Measurements from ENCODE around the gene FAM124B.

Gene FAM124B

DNA sequence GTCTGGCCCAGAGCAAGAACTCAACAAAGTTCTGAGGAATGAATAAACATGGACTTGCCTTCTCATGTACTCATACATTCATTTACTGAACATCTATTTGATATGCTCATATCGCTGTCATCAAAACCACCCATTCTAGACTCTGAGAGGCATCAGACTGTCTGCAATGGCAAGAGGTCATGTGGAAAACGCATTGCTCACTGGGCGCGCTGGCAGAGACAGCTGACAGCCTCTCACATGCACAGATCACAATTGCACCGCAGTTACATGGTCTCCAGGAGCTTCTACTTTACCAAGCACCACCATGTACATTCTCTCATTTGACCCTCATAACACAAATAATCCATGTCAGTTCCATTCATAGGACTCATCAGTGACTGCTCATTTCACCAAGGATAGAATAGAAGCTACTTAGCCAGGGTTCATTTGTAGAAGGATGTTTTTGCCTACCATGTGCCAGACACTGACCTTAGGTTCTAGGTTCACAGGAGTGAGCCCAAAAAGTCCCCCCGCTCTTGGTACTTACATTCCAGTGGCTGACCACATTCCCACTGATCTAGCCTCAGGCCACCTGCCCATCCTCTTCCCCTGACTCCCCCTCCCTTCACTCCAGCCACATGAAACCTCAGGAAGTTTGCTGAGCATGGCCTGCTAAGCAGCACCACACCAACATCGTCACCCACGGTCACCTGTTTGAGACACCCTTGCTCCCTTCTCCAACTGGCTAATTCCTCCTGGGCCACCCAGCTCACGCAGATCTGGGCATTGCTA, 6.1 kb downstream of the FAM124B start:
- Histone ChIP-seq H3K27ac (ENCODE audit: low read length) (no peak overlapping the region), H3K27me3 (ENCODE audit: low read depth, low read length) (no peaks in the 10 kb centered on the region), H3K4me1 (ENCODE audit: low read length) (no peaks in the 10 kb centered on the region), H3K4me2 (ENCODE audit: low read length) (no peak overlapping the region), H4K20me1 (ENCODE audit: insufficient read depth, low read length) (no peaks in the 10 kb centered on the region), H3K4me3 (ENCODE audit: low read length) (no peak overlapping the region), H2AFZ (ENCODE audit: low read depth, low read length) (no peak overlapping the region), H3K36me3 (replicated peaks; ENCODE audit: low read depth, low read length) (no peaks in the 10 kb centered on the region), H3K79me2 (ENCODE audit: low read length) (no peaks in the 10 kb centered on the region), H3K9me3 (ENCODE audit: insufficient read depth, low read length) (no peaks in the 10 kb centered on the region), H3K9ac (ENCODE audit: low read length) (no peak overlapping the region)
- TF ChIP-seq CTCF (IDR thresholded peaks at IDR 0.05; ENCODE audit: low read depth, low read length) (no peak), EZH2phosphoT487 (IDR thresholded peaks at IDR 0.05; ENCODE audit: low read depth) (no peak)

- H3K4me1 ChIP-seq (ENCODE audit: low read length): no peaks in the 10 kb centered on the region
- TF ChIP-seq CTCF (IDR thresholded peaks at IDR 0.05; ENCODE audit: low read depth, low read length): no peak
- no peak for TF ChIP-seq EZH2phosphoT487 (IDR thresholded peaks at IDR 0.05; ENCODE audit: low read depth)
Measured at GRCh38 chr2:224393157-224393872, 8.6 kb downstream of the FAM124B start.

GRCh38 chr2:224392545-224392944, 9.4 kb downstream of the FAM124B start:
- no peak for TF ChIP-seq CTCF (IDR thresholded peaks at IDR 0.05; ENCODE audit: low read depth, low read length)
- no peak for TF ChIP-seq EZH2phosphoT487 (IDR thresholded peaks at IDR 0.05; ENCODE audit: low read depth)

More at GRCh38 chr2:224393157-224393872, 8.6 kb downstream of the FAM124B start:
- H3K27me3 ChIP-seq (ENCODE audit: low read depth, low read length): no peaks in the 10 kb centered on the region
- H3K27ac ChIP-seq (ENCODE audit: low read length): no peak overlapping the region
- no peak overlapping the region for H3K9ac ChIP-seq (ENCODE audit: low read length)
- no peak overlapping the region for H3K4me3 ChIP-seq (ENCODE audit: low read length)
- no peak overlapping the region for H2AFZ ChIP-seq (ENCODE audit: low read depth, low read length)
- no peaks in the 10 kb centered on the region for H3K79me2 ChIP-seq (ENCODE audit: low read length)
- H3K36me3 ChIP-seq (replicated peaks; ENCODE audit: low read depth, low read length): no peaks in the 10 kb centered on the region
- H4K20me1 ChIP-seq (ENCODE audit: insufficient read depth, low read length): no peaks in the 10 kb centered on the region
- no peak overlapping the region for H3K4me2 ChIP-seq (ENCODE audit: low read length)
- H3K9me3 ChIP-seq (ENCODE audit: insufficient read depth, low read length): no peaks in the 10 kb centered on the region

GRCh38 chr2:224389317-224389716, 12.6 kb downstream of the FAM124B start:
- H3K9ac ChIP-seq (ENCODE audit: low read length): no peak overlapping the region
- H3K27me3 ChIP-seq (ENCODE audit: low read depth, low read length): no peaks in the 10 kb centered on the region
- no peak overlapping the region for H3K27ac ChIP-seq (ENCODE audit: low read length)
- no peaks in the 10 kb centered on the region for H4K20me1 ChIP-seq (ENCODE audit: insufficient read depth, low read length)
- no peak for TF ChIP-seq CTCF (IDR thresholded peaks at IDR 0.05; ENCODE audit: low read depth, low read length)
- no peak for TF ChIP-seq EZH2phosphoT487 (IDR thresholded peaks at IDR 0.05; ENCODE audit: low read depth)
- H3K36me3 ChIP-seq (replicated peaks; ENCODE audit: low read depth, low read length): no peaks in the 10 kb centered on the region
- no peak overlapping the region for H3K4me3 ChIP-seq (ENCODE audit: low read length)
- H3K9me3 ChIP-seq (ENCODE audit: insufficient read depth, low read length): no peaks in the 10 kb centered on the region
- no peak overlapping the region for H3K4me2 ChIP-seq (ENCODE audit: low read length)
- H2AFZ ChIP-seq (ENCODE audit: low read depth, low read length): no peak overlapping the region
- H3K79me2 ChIP-seq (ENCODE audit: low read length): no peaks in the 10 kb centered on the region
- no peaks in the 10 kb centered on the region for H3K4me1 ChIP-seq (ENCODE audit: low read length)

More at GRCh38 chr2:224392545-224392944, 9.4 kb downstream of the FAM124B start:
- H3K4me2 ChIP-seq (ENCODE audit: low read length): no peak overlapping the region
- no peak overlapping the region for H3K27ac ChIP-seq (ENCODE audit: low read length)
- no peak overlapping the region for H3K9ac ChIP-seq (ENCODE audit: low read length)
- no peaks in the 10 kb centered on the region for H3K9me3 ChIP-seq (ENCODE audit: insufficient read depth, low read length)
- H3K4me3 ChIP-seq (ENCODE audit: low read length): no peak overlapping the region
- no peaks in the 10 kb centered on the region for H3K36me3 ChIP-seq (replicated peaks; ENCODE audit: low read depth, low read length)
- no peak overlapping the region for H2AFZ ChIP-seq (ENCODE audit: low read depth, low read length)
- no peaks in the 10 kb centered on the region for H4K20me1 ChIP-seq (ENCODE audit: insufficient read depth, low read length)
- H3K79me2 ChIP-seq (ENCODE audit: low read length): no peaks in the 10 kb centered on the region
- H3K27me3 ChIP-seq (ENCODE audit: low read depth, low read length): no peaks in the 10 kb centered on the region
- H3K4me1 ChIP-seq (ENCODE audit: low read length): no peaks in the 10 kb centered on the region

Measured in OCI-LY3 (cell line).